Neuronal stem cell (in vitro differentiated cells): Measurements from ENCODE around the gene CNTNAP5.

Experiments
- DNase-seq: peaks from one replicate; pipeline ENCODE4 v3.0.0-alpha.2; 2013; ENCODE audit warnings: low spot score
- H2AFZ ChIP-seq: one replicate; pipeline ENCODE4 v1.6.1; 2013; ENCODE audit warnings: mild to moderate bottlenecking, low read length, inconsistent platforms
- H2AK5ac ChIP-seq: 2 replicates; pipeline ENCODE4 v1.6.1; 2013; ENCODE audit warnings: low read depth, mild to moderate bottlenecking, inconsistent platforms, low read length, moderate library complexity, mixed read lengths
- H2BK120ac ChIP-seq: 2 replicates; pipeline ENCODE4 v1.6.1; 2013; ENCODE audit warnings: low read depth, mild to moderate bottlenecking, inconsistent platforms, low read length, moderate library complexity, mixed read lengths
- H2BK12ac ChIP-seq: one replicate; pipeline ENCODE4 v1.6.1; 2013; ENCODE audit warnings: low read length, inconsistent platforms
- H2BK15ac ChIP-seq: 2 replicates; pipeline ENCODE4 v1.6.1; 2013; ENCODE audit warnings: mild to moderate bottlenecking, low read length, inconsistent platforms, mixed read lengths
- H2BK5ac ChIP-seq: one replicate; pipeline ENCODE4 v1.6.1; 2013; ENCODE audit warnings: inconsistent platforms, mild to moderate bottlenecking, low read length, moderate library complexity
- H3K14ac ChIP-seq: one replicate; pipeline ENCODE4 v1.6.1; 2013; ENCODE audit warnings: low read length, inconsistent platforms
- H3K18ac ChIP-seq: 2 replicates; pipeline ENCODE4 v1.6.1; 2013; ENCODE audit warnings: low read length, inconsistent platforms
- H3K23ac ChIP-seq: 2 replicates; pipeline ENCODE4 v1.6.1; 2013; ENCODE audit warnings: low read depth, mild to moderate bottlenecking, mixed read lengths, low read length, inconsistent platforms; ENCODE audit not compliant: poor library complexity
- H3K27ac ChIP-seq: replicated peaks from 3 replicates; pipeline ENCODE4 v1.5.1; 2013; ENCODE audit warnings: low read length, inconsistent platforms
- H3K27me3 ChIP-seq, 3 experiments: 2 replicates each; pipeline ENCODE4 v1.6.1; 2013; ENCODE audit warnings: low read length in 3 of 3, mild to moderate bottlenecking in 2 of 3, inconsistent platforms in 1 of 3, low read depth in 1 of 3, mixed read lengths in 1 of 3, moderate library complexity in 1 of 3; ENCODE audit not compliant: control insufficient read depth in 3 of 3, insufficient read depth in 3 of 3
- H3K36me3 ChIP-seq, 2 donors: replicated peaks in 1 of 2; 2 replicates each; pipeline ENCODE4 v1.6.1; 2013; ENCODE audit warnings: low read length in 2 of 2; ENCODE audit not compliant: control insufficient read depth in 2 of 2, insufficient read depth in 2 of 2
- H3K4ac ChIP-seq: 2 replicates; pipeline ENCODE4 v1.6.1; 2013; ENCODE audit warnings: inconsistent platforms, mild to moderate bottlenecking, low read length, moderate library complexity
- H3K4me1 ChIP-seq, 2 donors: 1 replicate in 1 of 2; 2 replicates in 1 of 2; pipeline ENCODE4 v1.6.1; 2013; ENCODE audit warnings: low read length in 2 of 2, low read depth in 1 of 2; ENCODE audit not compliant: control insufficient read depth in 2 of 2, insufficient read depth in 1 of 2
- H3K4me2 ChIP-seq: one replicate; pipeline ENCODE4 v1.6.1; 2013; ENCODE audit warnings: mild to moderate bottlenecking, low read length, inconsistent platforms; ENCODE audit not compliant: insufficient read depth, poor library complexity, severe bottlenecking
- H3K4me3 ChIP-seq, 2 donors: 2 replicates each; pipeline ENCODE4 v1.5.1; 2013; ENCODE audit warnings: low read length in 2 of 2, mild to moderate bottlenecking in 2 of 2, inconsistent platforms in 1 of 2, moderate library complexity in 1 of 2
- H3K79me1 ChIP-seq: one replicate; pipeline ENCODE4 v1.6.1; 2013; ENCODE audit warnings: low read depth, mild to moderate bottlenecking, inconsistent platforms, low read length, moderate library complexity
- H3K9ac ChIP-seq: one replicate; pipeline ENCODE4 v1.6.1; 2013; ENCODE audit warnings: mild to moderate bottlenecking, low read depth, low read length, inconsistent platforms; ENCODE audit not compliant: poor library complexity
- H3K9me3 ChIP-seq, 2 donors: replicated peaks in 1 of 2; 2 replicates each; pipeline versions ENCODE3 to v1.6.1; 2013; ENCODE audit warnings: low read length in 2 of 2, mild to moderate bottlenecking in 2 of 2, inconsistent platforms in 1 of 2, low read depth in 1 of 2, mixed read lengths in 1 of 2, moderate library complexity in 1 of 2; ENCODE audit not compliant: control insufficient read depth in 2 of 2, insufficient read depth in 1 of 2
- H4K8ac ChIP-seq: one replicate; pipeline ENCODE4 v1.6.1; 2013; ENCODE audit warnings: low read depth, mild to moderate bottlenecking, inconsistent platforms, low read length, moderate library complexity
- H4K91ac ChIP-seq: one replicate; pipeline ENCODE4 v1.6.1; 2013; ENCODE audit warnings: low read length, low read depth, mild to moderate bottlenecking, inconsistent platforms; ENCODE audit not compliant: poor library complexity
- WGBS, 2 donors: extraction: QIAGEN DNeasy Blood & Tissue Kit; methylation state at CpG; one replicate each; pipeline ENCODE4 v1.1.7; 2013; ENCODE audit warnings: missing lambda C conversion rate in 2 of 2, mixed read lengths in 1 of 2; ENCODE audit not compliant: insufficient read length in 2 of 2, insufficient replicate concordance in 1 of 2; ENCODE audit errors: extremely low coverage in 2 of 2; 5-methylcytosine and 5-hydroxymethylcytosine counted together

CNTNAP5 gene

GRCh38 chr2:124776332-124776731, 751.2 kb downstream of the CNTNAP5 start:
- Histone ChIP-seq H2BK120ac (no peak overlapping the region), H3K4me2 (no peak overlapping the region), H3K36me3 (peaks cover 0 to 2% of the 10 kb centered on the region in 2 donors), H2BK5ac (no peak overlapping the region), H3K9me3 (no peaks in the 10 kb centered on the region), H3K18ac (no peak overlapping the region), H3K4me1 (peaks cover 0 to 2% of the 10 kb centered on the region in 2 donors), H3K4me3 (no peak overlapping the region), H4K8ac (no peak overlapping the region), H3K4ac (no peak overlapping the region), H3K23ac (no peak overlapping the region), H3K14ac (no peak overlapping the region), H3K27ac (no peak overlapping the region), H2BK15ac (no peak overlapping the region), H2BK12ac (no peak overlapping the region), H3K79me1 (no peaks in the 10 kb centered on the region), H3K9ac (no peak overlapping the region), H2AFZ (no peak overlapping the region), H4K91ac (no peak overlapping the region), H2AK5ac (no peak overlapping the region), H3K27me3 (no peaks in the 10 kb centered on the region)
- no CpG with 5 or more reads among the region's 3 CpGs for WGBS, 2 donors
- no peak for DNase-seq

- Histone ChIP-seq H3K27me3 (no peaks in the 10 kb centered on the region), H3K23ac (no peak overlapping the region), H3K9me3 (no peaks in the 10 kb centered on the region), H2BK12ac (no peak overlapping the region), H3K4me3 (no peak overlapping the region), H2BK15ac (no peak overlapping the region), H3K9ac (no peak overlapping the region), H3K4me2 (no peak overlapping the region), H4K8ac (no peak overlapping the region), H2BK120ac (no peak overlapping the region), H3K79me1 (no peaks in the 10 kb centered on the region), H3K14ac (no peak overlapping the region), H2AK5ac (no peak overlapping the region), H3K36me3 (no peaks in the 10 kb centered on the region), H4K91ac (no peak overlapping the region), H2BK5ac (no peak overlapping the region), H3K27ac (no peak overlapping the region), H3K4me1 (peaks cover 0 to 2% of the 10 kb centered on the region in 2 donors), H2AFZ (no peak overlapping the region), H3K4ac (no peak overlapping the region), H3K18ac (no peak overlapping the region)
- WGBS, 2 donors: no CpG with 5 or more reads among the region's 2 CpGs
- DNase-seq: no peak
Measured at GRCh38 chr2:124778076-124778475, 753.0 kb downstream of the CNTNAP5 start.

- Histone ChIP-seq H2AK5ac (no peak overlapping the region), H3K18ac (no peak overlapping the region), H3K36me3 (no peaks in the 10 kb centered on the region), H3K27me3 (no peaks in the 10 kb centered on the region), H3K9me3 (no peaks in the 10 kb centered on the region), H3K4me1 (no peaks in the 10 kb centered on the region), H2BK5ac (no peak overlapping the region), H4K91ac (no peak overlapping the region), H3K14ac (no peak overlapping the region), H3K4me2 (no peak overlapping the region), H3K9ac (no peak overlapping the region), H2BK12ac (no peak overlapping the region), H3K4me3 (no peak overlapping the region), H3K4ac (no peak overlapping the region), H4K8ac (no peak overlapping the region), H2BK15ac (no peak overlapping the region), H2BK120ac (no peak overlapping the region), H3K27ac (no peak overlapping the region), H3K23ac (no peak overlapping the region), H2AFZ (no peak overlapping the region), H3K79me1 (no peaks in the 10 kb centered on the region)
- DNase-seq: no peak
Measured at GRCh38 chr2:124796647-124797046, 771.6 kb downstream of the CNTNAP5 start.

GRCh38 chr2:124797049-124797448, 772.0 kb downstream of the CNTNAP5 start:
- H2BK15ac ChIP-seq: no peak overlapping the region
- H3K27me3 ChIP-seq: no peaks in the 10 kb centered on the region
- H3K4me3 ChIP-seq: no peak overlapping the region
- H3K9me3 ChIP-seq: no peaks in the 10 kb centered on the region
- H3K36me3 ChIP-seq: no peaks in the 10 kb centered on the region
- H3K4ac ChIP-seq: no peak overlapping the region
- no peak overlapping the region for H3K9ac ChIP-seq
- H3K4me1 ChIP-seq: no peaks in the 10 kb centered on the region
- H4K91ac ChIP-seq: no peak overlapping the region
- no peak for DNase-seq
- no peak overlapping the region for H3K18ac ChIP-seq
- H3K4me2 ChIP-seq: no peak overlapping the region
- H2BK5ac ChIP-seq: no peak overlapping the region
- H3K23ac ChIP-seq: no peak overlapping the region
- H4K8ac ChIP-seq: no peak overlapping the region
- no peaks in the 10 kb centered on the region for H3K79me1 ChIP-seq
- H2BK120ac ChIP-seq: no peak overlapping the region
- H3K27ac ChIP-seq: no peak overlapping the region
- H2AK5ac ChIP-seq: no peak overlapping the region
- no peak overlapping the region for H2BK12ac ChIP-seq
- WGBS, 2 donors: no CpG with 5 or more reads among the region's 2 CpGs
- H2AFZ ChIP-seq: no peak overlapping the region
- H3K14ac ChIP-seq: no peak overlapping the region
